ENCODE results near the gene RBKS.

The RBKS gene

DNA sequence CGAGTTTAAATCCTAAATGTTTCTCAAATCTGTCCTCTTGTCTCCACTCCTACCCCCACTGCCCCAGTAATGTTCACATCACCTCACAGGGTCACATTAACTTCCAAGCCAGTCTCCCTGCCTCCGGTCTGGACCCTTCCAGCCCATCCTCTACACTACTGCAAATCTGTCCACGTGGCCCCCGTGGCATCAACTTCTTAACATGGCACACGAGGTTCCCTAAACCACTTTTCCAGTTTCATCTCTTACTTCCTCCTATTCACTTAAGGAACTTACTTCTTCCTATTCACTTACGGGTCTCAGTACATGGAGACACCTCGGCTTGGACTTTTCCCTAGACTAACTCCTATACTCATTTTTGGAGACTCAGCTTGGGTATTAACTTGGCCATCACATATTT lies 91.7 kb downstream of the RBKS start:
- no peaks in the 10 kb centered on the region for H3K27me3 Mint-ChIP-seq (ENCODE audit: low read depth)

DNA sequence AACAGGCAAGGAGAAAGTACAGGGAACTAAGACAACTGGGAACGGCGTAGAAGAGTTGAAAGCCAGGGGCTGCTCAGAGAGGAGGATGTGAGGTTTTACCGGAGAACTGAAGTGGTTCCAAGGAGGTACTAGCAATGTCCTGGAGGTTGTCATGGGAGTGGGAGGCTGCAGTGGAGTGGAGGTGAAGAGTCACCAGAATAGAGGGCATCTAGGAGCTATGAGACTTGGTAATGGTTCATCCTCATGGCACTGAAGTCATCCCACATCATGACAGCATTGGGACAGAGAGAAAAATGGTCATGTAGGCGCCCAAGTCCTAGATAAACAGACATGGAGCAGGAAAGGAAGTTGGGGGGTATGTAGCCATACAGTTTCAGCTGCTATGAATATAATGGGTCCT lies 92.3 kb downstream of the RBKS start:
- Mint-ChIP-seq H3K4me1 (peaks cover 22% of the 10 kb centered on the region), H3K4me3 (no peak overlapping the region), H3K36me3 (ENCODE audit: low read depth) (no peaks in the 10 kb centered on the region), H3K9me3 (no peaks in the 10 kb centered on the region), H3K27ac (no peak overlapping the region), H3K27me3 (ENCODE audit: low read depth) (no peaks in the 10 kb centered on the region)
- TF ChIP-seq, protein P1, sequence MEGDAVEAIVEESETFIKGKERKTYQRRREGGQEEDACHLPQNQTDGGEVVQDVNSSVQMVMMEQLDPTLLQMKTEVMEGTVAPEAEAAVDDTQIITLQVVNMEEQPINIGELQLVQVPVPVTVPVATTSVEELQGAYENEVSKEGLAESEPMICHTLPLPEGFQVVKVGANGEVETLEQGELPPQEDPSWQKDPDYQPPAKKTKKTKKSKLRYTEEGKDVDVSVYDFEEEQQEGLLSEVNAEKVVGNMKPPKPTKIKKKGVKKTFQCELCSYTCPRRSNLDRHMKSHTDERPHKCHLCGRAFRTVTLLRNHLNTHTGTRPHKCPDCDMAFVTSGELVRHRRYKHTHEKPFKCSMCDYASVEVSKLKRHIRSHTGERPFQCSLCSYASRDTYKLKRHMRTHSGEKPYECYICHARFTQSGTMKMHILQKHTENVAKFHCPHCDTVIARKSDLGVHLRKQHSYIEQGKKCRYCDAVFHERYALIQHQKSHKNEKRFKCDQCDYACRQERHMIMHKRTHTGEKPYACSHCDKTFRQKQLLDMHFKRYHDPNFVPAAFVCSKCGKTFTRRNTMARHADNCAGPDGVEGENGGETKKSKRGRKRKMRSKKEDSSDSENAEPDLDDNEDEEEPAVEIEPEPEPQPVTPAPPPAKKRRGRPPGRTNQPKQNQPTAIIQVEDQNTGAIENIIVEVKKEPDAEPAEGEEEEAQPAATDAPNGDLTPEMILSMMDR (IDR thresholded peaks at IDR 0.05; ENCODE audit: unreplicated experiment in 3 of 3) = no peak

More for the DNA sequence above, 91.7 kb downstream of the RBKS start:
- Mint-ChIP-seq H3K27ac (peak overlapping the region in 1 of 3 experiments; percentile 73), H3K4me3 (no peak overlapping the region), H3K4me1 (peaks cover 22% of the 10 kb centered on the region), H3K9me3 (no peaks in the 10 kb centered on the region), H3K36me3 (ENCODE audit: low read depth) (no peaks in the 10 kb centered on the region)
- TF ChIP-seq, protein P1 (IDR thresholded peaks at IDR 0.05; ENCODE audit: unreplicated experiment in 3 of 3) = no peak

DNA sequence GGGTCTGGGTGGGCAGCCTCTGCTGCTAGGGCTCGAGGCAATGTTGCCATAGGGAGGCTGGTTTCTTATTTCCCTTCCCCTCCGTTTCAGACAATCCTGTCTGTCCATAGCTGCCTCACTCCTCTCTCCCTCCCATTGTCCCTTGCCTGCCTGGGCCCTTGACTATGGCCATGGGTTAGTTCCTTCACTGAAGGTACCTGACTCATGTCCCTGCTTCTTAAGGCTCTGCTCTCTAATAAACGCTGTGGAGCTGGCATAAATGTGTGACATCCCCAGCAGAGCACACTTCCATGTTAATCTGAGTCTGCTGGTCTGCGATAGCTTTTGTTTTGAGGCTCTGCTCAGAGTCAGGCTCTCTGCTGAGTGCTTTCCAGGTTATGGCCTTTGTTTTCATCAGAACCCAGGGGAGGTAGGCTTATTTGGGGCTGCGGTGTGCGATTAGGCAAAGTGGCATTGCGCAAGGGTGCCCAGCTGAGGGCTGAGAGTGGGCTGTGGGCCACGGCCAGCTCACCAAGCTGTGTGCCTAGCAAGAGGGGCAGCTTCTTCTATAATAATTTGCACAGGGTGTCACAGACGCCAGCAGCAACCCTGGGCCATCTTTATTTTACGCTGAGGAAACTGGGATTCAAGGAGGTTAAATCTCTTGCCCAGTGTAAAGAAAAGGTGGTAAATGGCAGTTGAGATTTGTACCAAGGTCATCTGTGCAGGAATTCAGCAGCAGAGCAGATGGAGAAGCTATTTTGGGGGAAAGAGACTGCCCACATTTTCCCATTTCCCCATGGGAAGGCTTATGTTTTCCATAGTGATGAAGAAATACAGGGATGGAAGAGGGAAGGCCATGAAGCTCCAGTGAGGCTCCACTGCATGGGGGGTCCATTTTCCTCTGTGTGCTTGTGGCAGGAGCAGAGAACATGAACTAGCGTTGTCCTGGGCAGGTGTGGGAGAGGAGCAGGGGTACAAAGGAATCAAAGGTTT lies 93.1 kb downstream of the RBKS start:
- Mint-ChIP-seq H3K36me3 (ENCODE audit: low read depth) (no peaks in the 10 kb centered on the region), H3K9me3 (no peaks in the 10 kb centered on the region), H3K4me1 (peaks cover 22% of the 10 kb centered on the region), H3K4me3 (no peak overlapping the region), H3K27me3 (ENCODE audit: low read depth) (no peaks in the 10 kb centered on the region), H3K27ac (no peak overlapping the region)
- TF ChIP-seq, protein P1 (IDR thresholded peaks at IDR 0.05; ENCODE audit: unreplicated experiment in 3 of 3) = no peak

DNA sequence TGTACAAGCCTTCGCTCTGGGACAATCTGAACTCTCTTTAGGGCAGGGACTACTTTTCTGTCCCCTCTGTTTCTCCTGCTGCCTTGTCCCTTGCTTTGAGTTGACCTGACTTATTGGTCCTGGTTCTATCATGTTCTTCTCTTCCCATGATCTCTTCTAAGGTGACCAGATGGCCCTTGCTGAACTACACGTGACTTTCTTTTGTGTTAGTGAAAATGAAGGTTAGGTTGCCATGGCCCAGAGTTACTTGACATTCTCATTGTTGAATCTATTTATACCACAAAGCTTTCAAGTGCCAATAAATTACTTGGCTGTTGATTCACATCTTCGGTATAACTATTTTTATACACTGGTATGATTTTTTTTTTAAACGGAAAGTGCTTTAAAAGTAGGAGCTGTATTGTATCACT lies 94.3 kb downstream of the RBKS start:
- no peak overlapping the region for H3K4me3 Mint-ChIP-seq
- H3K9me3 Mint-ChIP-seq = no peaks in the 10 kb centered on the region
- TF ChIP-seq, protein P1 (IDR thresholded peaks at IDR 0.05; ENCODE audit: unreplicated experiment in 3 of 3) = no peak
- peaks cover 4% of the 10 kb centered on the region for H3K36me3 Mint-ChIP-seq (ENCODE audit: low read depth)
- H3K27me3 Mint-ChIP-seq (ENCODE audit: low read depth) = no peaks in the 10 kb centered on the region
- H3K4me1 Mint-ChIP-seq = peaks cover 22% of the 10 kb centered on the region
- H3K27ac Mint-ChIP-seq = peak overlapping the region in 1 of 3 experiments; percentile 25

DNA sequence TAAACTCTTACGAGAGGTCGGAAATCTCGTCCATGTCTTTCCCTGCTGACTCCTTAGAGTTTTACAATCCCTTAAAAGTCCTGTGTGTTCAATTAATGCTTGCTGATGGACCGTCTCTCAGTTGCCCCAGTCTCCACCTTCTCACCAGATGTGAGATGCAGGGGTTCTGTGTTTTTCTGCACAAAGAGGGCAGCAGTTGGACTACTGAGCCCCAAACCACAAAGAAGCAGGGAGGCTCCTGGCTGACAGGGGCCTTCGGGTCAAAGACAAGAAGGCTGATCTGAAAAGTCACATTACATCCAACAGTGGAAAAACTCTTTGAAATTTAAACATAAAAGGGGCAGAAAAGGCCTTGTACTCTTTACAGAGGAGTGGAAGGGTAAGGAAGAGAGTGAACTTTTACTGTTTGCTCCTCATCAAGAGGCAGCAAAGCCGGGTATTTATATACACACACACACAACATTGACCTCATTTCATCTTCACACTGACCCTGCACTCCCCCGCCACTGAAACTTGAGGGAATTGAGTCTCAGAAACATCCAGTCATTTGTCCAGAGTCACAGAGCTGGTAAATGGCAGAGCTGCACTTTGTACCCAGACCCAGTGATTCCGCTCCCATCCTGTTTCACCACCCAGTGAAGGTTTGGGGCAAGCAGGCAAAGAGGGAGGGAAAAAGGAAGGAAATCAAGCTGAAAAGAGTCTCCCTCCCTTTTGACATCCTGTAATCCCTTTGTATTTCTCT lies 94.9 kb downstream of the RBKS start:
- Mint-ChIP-seq H3K27me3 (ENCODE audit: low read depth) (no peaks in the 10 kb centered on the region), H3K4me1 (peaks cover 22% of the 10 kb centered on the region), H3K36me3 (ENCODE audit: low read depth) (peaks cover 6% of the 10 kb centered on the region), H3K9me3 (no peaks in the 10 kb centered on the region), H3K27ac (peak overlapping the region in 1 of 3 experiments; percentile 25), H3K4me3 (no peak overlapping the region)
- TF ChIP-seq, protein P1 (IDR thresholded peaks at IDR 0.05; ENCODE audit: unreplicated experiment in 3 of 3) = no peak

All from nephron (organoid).